ENCODE measurements around the gene PLIN5.

Gene PLIN5

GRCh38 chr19:4576016-4576933, 41.3 kb upstream of the PLIN5 start:
- TF ChIP-seq, protein P1, sequence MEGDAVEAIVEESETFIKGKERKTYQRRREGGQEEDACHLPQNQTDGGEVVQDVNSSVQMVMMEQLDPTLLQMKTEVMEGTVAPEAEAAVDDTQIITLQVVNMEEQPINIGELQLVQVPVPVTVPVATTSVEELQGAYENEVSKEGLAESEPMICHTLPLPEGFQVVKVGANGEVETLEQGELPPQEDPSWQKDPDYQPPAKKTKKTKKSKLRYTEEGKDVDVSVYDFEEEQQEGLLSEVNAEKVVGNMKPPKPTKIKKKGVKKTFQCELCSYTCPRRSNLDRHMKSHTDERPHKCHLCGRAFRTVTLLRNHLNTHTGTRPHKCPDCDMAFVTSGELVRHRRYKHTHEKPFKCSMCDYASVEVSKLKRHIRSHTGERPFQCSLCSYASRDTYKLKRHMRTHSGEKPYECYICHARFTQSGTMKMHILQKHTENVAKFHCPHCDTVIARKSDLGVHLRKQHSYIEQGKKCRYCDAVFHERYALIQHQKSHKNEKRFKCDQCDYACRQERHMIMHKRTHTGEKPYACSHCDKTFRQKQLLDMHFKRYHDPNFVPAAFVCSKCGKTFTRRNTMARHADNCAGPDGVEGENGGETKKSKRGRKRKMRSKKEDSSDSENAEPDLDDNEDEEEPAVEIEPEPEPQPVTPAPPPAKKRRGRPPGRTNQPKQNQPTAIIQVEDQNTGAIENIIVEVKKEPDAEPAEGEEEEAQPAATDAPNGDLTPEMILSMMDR (IDR thresholded peaks at IDR 0.05): peak; percentile 42 to 49
- peaks cover 0 to 95% of the 10 kb centered on the region in 2 donors for H3K27me3 ChIP-seq

DNA sequence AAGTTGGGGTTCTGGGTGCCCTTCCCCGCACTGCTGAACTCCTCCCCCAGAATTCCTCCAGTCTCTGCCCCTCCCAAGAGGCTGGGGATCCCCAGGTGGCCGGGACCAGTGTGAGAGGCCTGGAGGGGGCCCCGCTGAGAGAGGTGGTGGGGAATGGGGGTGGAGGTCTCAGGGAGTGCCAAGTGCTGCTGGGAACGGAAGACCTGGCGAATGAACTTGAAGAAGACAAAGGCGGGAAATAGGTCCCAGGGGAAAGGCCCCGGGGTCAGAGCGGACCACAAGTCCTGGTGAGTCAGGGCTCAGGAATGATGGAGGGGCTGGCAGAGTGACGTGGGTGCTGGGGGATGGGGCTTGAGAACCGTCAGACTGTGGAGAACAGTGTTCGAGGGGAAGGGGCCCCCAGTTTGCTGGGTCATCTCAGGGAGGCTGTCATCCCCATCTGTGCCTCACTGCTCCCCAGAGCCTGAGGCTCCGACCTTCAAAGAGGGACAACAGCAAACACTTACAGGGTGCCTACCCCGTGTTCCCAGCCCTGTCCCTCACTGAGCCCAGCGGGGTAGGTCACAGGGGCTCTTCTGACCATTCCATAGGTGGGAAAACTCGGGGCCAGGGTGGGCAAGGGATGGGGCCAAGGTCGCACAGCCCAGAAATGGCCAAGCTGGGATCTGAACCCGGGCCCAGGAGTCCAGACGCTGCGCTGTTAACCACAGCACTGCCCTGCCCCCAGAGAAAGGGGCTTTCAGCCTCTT, 40.4 kb upstream of the PLIN5 start:
- intact Hi-C loops (cut with DNase I; ENCODE audit: low total_unique reads): loop anchor here (5.0 kb wide), 1 partner anchor 62 kb away; the partner anchor contains the start of gene TNFAIP8L1

More at GRCh38 chr19:4576016-4576933, 41.3 kb upstream of the PLIN5 start:
- H3K36me3 ChIP-seq: no peaks in the 10 kb centered on the region
- no peak overlapping the region for H3K27ac ChIP-seq
- H3K4me1 ChIP-seq: peaks cover 0 to 25% (median 10%) of the 10 kb centered on the region in 4 donors
- DNase-seq: peak in 1 of 2 donors; percentile 51
- no peak overlapping the region for H3K4me3 ChIP-seq
- intact Hi-C loops (cut with DNase I; ENCODE audit: low total_unique reads): loop anchor here (5.0 kb wide), 1 partner anchor 61 kb away; the partner anchor contains the start of gene TNFAIP8L1
- H3K9me3 ChIP-seq: no peaks in the 10 kb centered on the region

GRCh38 chr19:4573682-4574081, 38.7 kb upstream of the PLIN5 start:
- Histone ChIP-seq H3K27me3 (peaks cover 0 to 81% of the 10 kb centered on the region in 2 donors), H3K27ac (no peak overlapping the region), H3K4me1 (peaks cover 0 to 11% (median 7%) of the 10 kb centered on the region in 4 donors), H3K36me3 (no peaks in the 10 kb centered on the region), H3K9me3 (no peaks in the 10 kb centered on the region), H3K4me3 (no peak overlapping the region)
- TF ChIP-seq, protein P1 (IDR thresholded peaks at IDR 0.05): no peak
- intact Hi-C loops (cut with DNase I; ENCODE audit: low total_unique reads): no loop called here
- DNase-seq: no peak

More for the DNA sequence above, 40.4 kb upstream of the PLIN5 start:
- peak in 1 of 2 donors; percentile 28 for DNase-seq
- Histone ChIP-seq H3K36me3 (no peaks in the 10 kb centered on the region), H3K27me3 (peaks cover 0 to 95% of the 10 kb centered on the region in 2 donors), H3K27ac (no peak overlapping the region), H3K9me3 (no peaks in the 10 kb centered on the region), H3K4me3 (no peak overlapping the region), H3K4me1 (peaks cover 0 to 17% (median 7%) of the 10 kb centered on the region in 4 donors)
- TF ChIP-seq, protein P1 (IDR thresholded peaks at IDR 0.05): no peak

- Histone ChIP-seq H3K27ac (no peak overlapping the region), H3K27me3 (peaks cover 0 to 78% of the 10 kb centered on the region in 2 donors), H3K4me1 (peaks cover 0 to 11% (median 7%) of the 10 kb centered on the region in 4 donors), H3K36me3 (no peaks in the 10 kb centered on the region), H3K9me3 (no peaks in the 10 kb centered on the region), H3K4me3 (no peak overlapping the region)
- TF ChIP-seq, protein P1 (IDR thresholded peaks at IDR 0.05): no peak
- no peak for DNase-seq
- intact Hi-C loops (cut with DNase I; ENCODE audit: low total_unique reads): no loop called here
These were observed 36.4 kb upstream of the PLIN5 start for GRCh38 chr19:4571305-4571917.

- no peak for DNase-seq
- intact Hi-C loops (cut with DNase I; ENCODE audit: low total_unique reads): no loop called here
These were observed 35.9 kb upstream of the PLIN5 start for GRCh38 chr19:4570916-4571304.

More at GRCh38 chr19:4570916-4571304, 35.9 kb upstream of the PLIN5 start:
- peaks cover 0 to 11% (median 7%) of the 10 kb centered on the region in 4 donors for H3K4me1 ChIP-seq
- H3K36me3 ChIP-seq: no peaks in the 10 kb centered on the region
- H3K4me3 ChIP-seq: no peak overlapping the region
- TF ChIP-seq, protein P1 (IDR thresholded peaks at IDR 0.05): no peak
- no peaks in the 10 kb centered on the region for H3K9me3 ChIP-seq
- peaks cover 0 to 77% of the 10 kb centered on the region in 2 donors for H3K27me3 ChIP-seq
- H3K27ac ChIP-seq: no peak overlapping the region
